ENCODE measurements around the gene ART1.
"Not testable (repeated sequence)": the region's sequence is repeated elsewhere in the genome, so short reads cannot be mapped to it uniquely, and the experiment has no call there.

ART1 gene

DNA sequence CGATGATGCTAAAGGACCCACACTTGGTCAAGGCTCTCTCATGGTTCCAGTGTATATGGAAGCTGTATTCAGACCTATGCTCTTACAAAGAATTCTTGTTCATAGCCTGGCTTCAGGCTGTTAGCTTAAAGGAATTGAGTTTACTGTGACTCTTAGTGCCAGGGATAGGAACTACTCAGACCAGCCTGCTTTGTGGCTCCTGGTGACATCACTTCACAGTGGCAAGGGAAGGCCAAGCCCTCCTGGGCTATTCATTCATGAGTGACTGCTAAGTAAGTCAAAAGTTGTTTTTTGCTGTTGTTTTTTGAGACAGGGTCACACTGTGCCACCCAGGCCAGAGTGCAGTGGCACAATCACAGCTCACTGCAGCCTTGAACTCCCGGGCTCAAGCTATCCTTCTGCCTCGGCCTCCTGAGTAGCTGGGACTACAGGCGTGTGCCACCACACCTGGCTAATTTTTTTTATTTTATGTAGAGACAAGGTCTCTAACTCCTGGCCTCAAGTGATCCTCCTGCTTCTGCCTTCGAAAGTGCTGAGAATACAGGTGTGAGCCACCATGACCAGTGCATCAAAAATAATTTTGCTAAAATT lies 12.8 kb upstream of the ART1 start:
- no peak for DNase-seq (ENCODE audit: low read depth in 1 of 2, low spot score in 1 of 2)

DNA sequence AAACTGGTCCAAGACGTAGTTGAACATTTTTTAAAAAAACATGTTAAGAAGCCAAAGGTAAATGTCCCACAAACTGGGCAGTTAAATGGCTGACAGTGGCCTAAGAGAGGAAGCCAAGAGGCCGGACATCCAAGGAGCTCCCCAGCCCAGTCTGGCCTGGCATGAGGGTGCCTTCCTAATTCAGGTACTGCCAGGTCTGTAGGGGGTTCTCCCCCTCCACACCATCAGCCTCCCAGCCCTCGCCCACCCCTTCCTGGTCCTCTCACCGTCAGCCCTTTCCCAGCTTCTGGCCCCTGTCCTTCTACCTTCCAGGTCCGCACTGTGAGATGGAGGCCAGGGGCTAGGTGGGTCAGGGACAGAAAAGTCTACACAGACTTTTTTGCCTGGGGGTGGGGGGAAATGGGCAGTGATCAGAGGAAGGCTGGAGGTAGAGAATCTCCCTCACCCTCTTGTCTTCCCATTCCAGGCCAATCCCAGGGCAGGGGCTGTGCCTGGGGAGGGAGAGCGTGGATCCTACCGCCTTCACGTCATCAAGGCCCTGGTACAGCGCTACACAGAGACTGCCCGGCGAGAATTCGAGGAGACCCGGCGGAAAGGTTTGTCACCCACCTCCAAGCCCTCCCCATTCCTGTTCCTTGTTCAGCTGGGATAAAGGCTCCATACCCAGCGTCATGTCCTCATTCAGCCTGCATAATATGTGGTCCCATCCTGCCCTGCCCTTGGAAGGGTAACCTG lies 9.1 kb upstream of the ART1 start:
- DNase-seq (ENCODE audit: low read depth in 1 of 2, low spot score in 1 of 2), result no peak

DNA sequence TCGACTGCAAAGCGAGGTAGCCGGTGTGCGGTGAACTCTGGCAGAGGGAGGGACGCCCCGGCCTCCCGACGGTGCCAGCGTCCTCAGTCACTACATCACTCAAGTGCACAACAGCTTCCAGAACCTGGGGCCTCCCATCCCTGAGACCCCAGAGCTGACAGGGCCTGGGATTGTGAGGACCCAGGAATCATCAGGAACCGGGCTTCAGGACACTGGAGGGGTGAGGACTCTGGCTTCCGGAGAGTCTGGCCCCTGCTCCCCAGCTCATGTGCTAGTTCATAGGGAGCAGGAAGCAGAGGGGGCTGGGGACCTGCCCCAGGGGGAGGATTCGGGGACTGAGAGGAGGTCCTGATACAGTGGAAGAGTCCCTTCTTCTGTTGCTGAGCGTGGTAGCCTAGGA lies 7.7 kb upstream of the ART1 start:
- DNase-seq (ENCODE audit: low read depth in 1 of 2, low spot score in 1 of 2), result no peak

DNA sequence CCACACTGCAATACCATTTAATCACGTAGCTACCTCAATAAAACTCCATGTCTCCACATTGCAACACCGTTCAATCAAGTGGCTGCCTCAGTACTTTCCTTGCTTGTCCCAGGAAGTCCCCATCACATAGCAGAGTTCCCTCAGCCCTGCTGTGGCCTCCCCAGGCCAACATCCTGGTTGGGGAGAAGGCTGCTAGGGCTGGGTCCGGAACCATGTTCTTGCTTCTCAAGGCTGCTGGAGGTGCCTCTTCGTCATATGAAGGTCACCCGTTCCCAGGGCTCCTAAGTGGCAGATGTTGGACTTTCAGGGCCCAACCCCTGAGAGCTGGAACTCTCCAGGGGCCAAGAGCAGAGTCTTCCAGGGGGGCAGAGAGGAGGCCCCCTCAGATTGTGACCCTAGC lies 6.4 kb upstream of the ART1 start:
- no peak for DNase-seq (ENCODE audit: low read depth in 1 of 2, low spot score in 1 of 2)

DNA sequence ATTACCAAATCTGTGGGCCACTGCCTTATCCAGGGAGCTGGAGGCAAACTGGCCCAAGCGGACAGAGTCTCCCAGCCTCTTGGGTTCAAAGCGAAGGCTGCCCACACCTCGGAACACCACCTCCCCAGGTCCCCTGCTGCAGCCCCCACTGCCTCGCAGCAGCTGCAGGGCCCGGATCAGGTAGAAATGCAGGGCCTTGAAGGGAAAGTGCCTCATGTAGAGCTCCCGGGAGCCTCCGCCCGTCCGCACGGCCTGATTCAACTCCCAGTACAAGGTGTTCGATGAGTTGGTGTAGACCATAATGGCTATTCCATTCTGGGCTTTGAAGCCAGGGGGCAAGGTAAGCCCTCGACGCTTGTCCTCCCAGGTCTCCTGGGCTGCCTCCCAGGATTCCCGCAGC lies 5.1 kb upstream of the ART1 start:
- no peak for DNase-seq (ENCODE audit: low read depth in 1 of 2, low spot score in 1 of 2)

DNA sequence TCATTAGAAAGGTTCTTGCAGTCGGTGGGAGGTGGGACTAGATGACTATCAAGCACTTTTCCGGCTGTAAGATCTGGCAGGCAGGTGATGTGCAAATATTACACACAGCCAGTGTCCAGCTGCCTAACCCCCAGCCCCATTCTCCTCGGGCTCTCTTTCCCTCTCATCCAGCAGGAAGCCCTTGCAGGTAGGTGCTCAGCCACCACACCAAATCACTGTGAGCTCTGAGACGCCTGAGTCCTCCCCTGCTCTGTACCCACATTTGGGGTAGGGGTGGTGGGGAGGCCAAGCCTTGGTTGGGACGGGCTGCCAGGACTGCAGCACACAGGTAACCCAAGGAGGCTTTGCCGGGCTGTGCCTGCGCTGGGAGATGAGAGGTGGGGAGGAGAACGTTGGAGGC lies 3.7 kb upstream of the ART1 start:
- no peak for DNase-seq (ENCODE audit: low read depth in 1 of 2, low spot score in 1 of 2)

DNA sequence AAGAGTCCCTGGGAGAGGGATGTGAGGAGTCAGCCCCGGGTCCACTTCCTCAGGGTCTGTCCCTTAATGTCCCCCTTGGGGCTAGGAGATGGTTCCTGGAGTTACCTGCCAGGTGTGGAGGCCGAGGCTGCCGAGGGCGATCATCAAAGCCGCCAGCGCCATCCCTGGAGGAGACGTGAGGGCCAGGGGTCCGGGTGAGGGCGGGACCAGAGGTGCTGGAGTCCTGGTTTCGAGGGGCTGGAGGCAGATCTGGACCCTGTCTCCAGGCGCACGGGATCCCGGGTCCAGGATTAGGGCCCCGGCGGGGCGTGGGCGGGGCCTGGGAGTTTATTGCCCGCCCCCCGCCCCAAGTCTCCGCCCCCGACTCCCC lies 3.2 kb upstream of the ART1 start, which contains the start of gene ART5:
TSS of gene ART5 (minus strand) at position 292 of the 370 bp plus-strand sequence. CDS start at position 162, 130 bp downstream.
- DNase-seq (ENCODE audit: low read depth in 1 of 2, low spot score in 1 of 2), result no peak

DNA sequence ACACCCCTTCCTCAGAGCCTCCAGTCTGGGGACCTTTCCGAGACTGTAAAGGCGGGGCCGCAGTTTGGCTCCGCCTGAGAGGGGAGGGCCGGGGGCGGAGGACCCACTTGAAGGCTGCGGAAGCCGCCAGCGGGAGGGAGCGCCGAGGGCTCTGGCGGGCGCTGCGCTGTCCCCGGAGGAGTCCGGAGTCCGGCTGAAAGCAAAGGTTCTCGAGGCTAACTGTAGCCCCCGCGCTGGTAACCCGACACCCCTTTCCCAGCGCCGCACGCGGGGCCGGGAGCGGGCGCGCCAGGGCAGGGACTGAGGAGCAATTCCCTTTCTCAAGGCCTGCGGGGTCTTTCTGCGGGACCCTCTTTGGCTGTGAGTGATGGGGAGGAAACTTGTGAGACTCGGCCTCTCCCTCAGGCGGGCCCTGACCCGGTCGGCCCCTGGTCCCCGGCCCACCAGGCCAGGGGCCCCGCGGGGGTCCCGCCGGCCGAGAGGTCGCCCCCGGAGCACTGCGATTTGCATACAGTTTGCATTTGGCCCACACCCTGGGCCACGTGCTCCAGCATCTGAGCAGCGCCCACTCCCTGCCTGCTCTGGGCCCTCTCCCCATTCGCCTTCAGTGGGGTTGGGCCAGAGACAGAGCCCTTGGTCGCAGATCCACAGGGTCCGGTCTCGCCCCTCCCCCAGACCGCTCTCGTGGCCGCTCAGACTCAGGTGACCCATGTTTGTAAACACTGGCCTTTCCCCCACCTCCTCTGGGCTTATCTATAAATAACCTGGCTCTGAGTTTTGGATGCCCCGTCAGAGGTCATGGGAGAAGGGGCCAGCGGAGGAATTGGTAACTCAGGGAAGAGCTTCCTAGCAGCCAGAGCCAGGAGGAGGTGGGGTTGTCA lies 2.6 kb upstream of the ART1 start:
- peak; percentile 53 to 55 for DNase-seq (ENCODE audit: low read depth in 1 of 2, low spot score in 1 of 2)

DNA sequence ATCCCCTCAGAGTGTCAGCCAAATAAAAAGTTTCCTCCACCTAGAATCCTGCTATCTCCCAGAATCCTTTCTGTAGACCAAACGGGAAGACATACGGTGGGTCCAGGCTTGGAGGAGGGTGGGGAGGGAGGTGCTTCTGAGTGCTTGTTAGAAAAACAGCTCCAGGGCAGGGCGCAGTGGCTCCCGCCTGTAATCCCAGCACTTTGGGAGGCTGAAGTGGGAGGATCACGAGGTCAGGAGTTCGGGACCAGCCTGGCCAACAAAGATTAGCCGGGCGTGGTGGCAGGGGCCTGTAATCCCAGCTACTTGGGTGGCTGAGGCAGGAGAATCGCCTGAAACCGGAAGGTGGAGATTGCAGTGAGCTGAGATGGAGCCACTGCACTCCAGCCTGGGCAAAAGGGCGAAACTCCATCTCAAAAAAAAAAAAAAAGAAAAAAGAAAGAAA lies 1.8 kb upstream of the ART1 start:
- DNase-seq (ENCODE audit: low read depth in 1 of 2, low spot score in 1 of 2), result not testable (repeated sequence)

DNA sequence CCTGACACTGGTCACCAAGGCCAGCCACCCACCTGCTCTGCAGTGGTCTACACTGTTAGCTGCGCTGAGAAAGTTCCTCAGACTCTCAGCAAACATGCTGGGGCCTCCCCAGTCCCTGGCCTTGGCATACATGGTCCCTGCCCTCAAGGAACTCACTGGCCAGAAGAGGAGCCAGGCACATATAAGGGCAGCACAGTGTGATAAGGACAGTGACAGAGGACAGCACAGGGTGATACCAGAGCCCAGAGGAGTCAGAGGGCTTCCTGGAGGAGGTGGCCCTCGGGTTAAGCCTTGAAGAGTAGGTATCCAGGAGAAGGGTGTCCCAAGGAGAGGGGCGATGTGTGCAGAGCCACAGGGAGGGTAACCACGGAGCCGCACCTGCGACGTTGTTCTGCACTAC lies 624 bp downstream of the ART1 start:
- DNase-seq (ENCODE audit: low read depth in 1 of 2, low spot score in 1 of 2), result no peak

DNA sequence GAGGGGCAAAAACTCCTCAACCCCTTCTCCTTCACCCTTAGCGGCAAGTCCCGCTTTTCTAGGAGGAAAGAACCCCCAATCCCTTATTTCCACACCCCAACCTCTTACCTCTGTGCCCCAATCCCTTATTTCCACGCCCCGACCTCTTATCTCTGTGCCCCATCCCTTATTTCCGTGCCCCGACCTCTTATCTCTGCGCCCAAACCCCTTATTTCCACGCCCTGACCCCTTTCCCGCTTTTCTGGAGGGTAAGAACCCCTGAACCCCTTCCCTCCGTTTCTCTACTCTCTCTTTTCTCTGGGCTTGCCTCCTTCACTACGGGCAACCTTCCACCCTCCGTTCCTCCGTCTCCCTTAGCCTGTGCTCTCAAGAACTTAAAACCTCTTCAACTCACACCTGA lies 3.9 kb downstream of the ART1 start:
- not testable (repeated sequence) for DNase-seq (ENCODE audit: low read depth in 1 of 2, low spot score in 1 of 2)

DNA sequence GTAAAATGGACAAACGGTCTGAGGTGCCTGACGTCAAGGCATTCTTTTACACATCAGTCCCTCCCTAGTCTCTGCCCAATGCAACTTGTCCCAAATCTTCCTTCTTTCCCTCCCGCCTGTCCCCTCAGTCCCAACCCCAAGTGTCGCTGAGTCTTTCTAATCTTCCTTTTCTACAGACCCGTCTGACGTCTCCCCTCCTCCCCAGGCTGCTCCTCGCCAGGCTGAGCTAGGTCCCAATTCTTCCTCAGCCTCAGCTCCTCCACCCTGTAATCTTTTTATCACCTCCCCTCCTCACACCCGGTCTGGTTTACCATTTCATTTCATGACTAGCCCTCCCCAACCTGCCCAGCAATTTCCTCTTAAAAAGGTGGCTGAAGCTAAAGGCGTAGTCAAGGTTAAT lies 4.4 kb downstream of the ART1 start:
- not testable (repeated sequence) for DNase-seq (ENCODE audit: low read depth in 1 of 2, low spot score in 1 of 2)

DNA sequence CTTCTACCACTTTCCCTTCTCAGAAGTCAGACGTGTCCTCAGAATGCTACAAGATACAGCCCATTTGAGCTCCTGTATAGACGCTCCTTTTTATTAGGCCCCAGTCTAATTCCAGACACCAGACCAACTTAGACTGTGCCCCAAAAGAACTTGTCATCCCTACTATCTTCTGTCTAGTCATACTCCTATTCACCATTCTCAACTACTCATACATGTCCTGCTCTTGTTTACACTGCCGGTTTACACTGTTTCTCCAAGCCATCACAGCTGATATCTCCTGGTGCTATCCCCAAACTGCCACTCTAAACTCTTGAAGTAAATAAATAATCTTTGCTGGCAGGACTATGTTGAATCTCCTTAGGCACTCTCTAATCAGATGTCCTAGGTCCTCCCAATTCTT lies 7.6 kb downstream of the ART1 start:
- not testable (repeated sequence) for DNase-seq (ENCODE audit: low read depth in 1 of 2, low spot score in 1 of 2)

DNA sequence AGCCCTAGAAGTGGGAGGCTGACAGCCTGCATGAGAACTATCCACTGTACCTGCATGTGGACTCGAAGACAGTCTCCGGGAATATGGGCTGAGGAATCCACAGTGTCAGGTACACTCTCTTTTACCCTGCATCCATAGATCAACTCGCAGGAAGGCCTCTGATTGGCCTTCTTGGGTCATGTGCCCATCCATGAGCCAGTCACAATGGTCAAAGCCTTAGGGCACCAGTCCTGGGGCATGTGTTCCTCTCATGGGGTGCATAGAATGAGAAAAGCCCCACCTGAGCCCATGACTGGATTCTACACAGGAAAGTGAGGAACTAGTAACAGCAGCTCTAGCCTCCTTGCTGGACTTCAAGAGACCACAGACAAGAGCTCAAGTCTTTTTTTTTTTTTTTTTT lies 10.6 kb downstream of the ART1 start:
- no peak for DNase-seq (ENCODE audit: low read depth in 1 of 2, low spot score in 1 of 2)

DNA sequence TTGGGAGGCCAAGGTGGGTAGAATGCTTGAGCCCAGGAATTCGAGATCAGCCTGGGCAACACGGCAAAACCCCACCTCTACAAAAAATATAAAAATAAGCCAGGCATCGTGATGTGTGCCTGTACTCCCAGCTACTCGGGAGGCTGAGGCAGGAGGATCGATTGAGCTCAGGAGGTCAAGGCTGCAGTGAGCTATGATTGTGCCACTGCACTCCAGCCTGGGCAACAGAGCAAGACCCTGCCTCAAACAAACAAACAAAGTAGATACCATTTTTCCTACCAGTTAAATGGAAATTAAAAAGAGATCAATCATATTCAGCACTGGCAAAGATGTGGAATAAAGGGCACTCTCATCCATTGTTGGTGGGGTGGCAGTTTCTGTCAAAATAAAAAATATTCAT lies 12.4 kb downstream of the ART1 start:
- not testable (repeated sequence) for DNase-seq (ENCODE audit: low read depth in 1 of 2, low spot score in 1 of 2)

DNA sequence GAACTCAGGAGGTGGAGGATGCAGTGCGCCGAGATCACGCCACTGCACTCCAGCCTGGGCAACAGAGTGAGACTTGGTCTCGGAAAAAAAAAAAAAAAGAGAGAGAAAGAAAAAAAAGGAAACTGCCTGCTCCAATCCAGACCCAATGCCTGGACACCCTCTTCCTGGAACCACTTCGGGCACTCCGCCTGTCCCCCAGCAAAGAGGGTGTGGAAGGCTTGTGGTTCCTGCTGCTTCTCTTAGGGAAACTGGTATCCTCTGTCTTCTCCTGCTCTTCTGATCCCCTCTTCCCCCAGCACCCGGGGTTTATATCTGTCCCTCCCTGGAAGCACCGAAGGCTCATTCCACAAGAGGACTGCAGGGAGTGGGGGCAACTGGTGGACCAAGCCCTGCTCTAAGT lies 13.3 kb downstream of the ART1 start:
- no peak for DNase-seq (ENCODE audit: low read depth in 1 of 2, low spot score in 1 of 2)

DNA sequence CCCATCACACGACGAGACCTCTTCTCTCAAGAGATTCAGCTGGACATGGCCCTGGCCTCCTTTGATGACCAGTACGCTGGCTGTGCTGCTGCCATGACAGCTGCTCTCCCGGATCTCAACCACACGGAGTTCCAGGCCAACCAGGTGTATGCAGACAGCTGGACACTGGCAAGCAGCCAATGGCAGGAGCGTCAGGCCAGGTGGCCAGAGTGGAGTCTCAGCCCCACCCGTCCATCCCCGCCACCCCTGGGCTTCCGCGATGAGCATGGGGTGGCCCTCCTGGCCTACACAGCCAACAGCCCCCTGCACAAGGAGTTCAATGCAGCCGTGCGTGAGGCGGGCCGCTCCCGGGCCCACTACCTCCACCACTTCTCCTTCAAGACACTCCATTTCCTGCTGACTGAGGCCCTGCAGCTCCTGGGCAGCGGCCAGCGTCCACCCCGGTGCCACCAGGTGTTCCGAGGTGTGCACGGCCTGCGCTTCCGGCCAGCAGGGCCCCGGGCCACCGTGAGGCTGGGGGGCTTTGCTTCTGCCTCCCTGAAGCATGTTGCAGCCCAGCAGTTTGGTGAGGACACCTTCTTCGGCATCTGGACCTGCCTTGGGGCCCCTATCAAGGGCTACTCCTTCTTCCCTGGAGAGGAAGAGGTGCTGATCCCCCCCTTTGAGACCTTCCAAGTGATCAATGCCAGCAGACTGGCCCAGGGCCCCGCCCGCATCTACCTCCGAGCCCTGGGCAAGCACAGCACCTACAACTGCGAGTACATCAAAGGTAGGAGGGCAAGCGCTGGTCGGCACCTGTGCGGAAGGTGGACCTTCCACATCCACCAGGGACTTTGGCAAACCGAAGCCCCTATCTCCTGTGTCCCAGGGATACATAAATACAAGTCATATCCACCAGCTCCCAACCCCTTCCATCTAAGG lies 14.9 kb downstream of the ART1 start:
- DNase-seq (ENCODE audit: low read depth in 1 of 2, low spot score in 1 of 2), result no peak

DNA sequence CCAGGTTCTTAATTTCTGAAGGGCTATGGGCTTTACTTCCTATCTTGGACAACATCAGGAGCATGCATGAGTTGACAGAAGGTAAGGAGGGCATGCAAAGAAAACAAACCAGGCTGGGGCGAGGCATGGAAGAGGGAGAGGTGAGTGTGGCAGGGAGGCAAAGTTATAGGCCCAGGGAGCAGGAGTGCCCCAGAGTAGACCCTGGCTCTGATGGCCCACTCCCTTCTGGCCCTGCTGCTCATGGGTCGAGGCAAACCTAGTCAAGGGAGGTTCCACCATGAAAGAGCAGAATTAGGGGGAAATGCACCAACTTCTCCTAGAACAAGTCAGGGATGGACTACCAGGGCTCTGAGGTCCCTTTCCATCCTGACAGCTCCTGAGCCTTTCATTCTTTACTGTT lies 16.0 kb downstream of the ART1 start:
- no peak for DNase-seq (ENCODE audit: low read depth in 1 of 2, low spot score in 1 of 2)

DNA sequence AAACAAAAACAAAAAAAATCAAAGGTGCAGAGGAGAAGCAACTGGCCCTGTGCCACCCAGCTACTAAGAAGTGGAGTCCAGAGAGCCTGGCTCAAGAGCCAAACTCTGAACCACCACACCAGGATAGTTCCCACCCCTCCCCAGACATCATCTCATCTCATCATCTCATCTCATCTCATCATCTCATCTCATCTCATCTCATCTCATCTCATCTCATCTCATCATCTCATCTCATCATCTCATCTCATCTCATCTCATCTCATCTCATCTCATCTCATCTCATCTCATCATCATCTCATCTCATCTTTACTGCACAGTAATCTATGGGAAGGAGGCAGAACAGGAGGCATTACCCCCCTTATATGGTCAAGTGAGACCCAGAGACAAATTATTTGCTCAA lies 17.9 kb downstream of the ART1 start:
- DNase-seq (ENCODE audit: low read depth in 1 of 2, low spot score in 1 of 2), result no peak

DNA sequence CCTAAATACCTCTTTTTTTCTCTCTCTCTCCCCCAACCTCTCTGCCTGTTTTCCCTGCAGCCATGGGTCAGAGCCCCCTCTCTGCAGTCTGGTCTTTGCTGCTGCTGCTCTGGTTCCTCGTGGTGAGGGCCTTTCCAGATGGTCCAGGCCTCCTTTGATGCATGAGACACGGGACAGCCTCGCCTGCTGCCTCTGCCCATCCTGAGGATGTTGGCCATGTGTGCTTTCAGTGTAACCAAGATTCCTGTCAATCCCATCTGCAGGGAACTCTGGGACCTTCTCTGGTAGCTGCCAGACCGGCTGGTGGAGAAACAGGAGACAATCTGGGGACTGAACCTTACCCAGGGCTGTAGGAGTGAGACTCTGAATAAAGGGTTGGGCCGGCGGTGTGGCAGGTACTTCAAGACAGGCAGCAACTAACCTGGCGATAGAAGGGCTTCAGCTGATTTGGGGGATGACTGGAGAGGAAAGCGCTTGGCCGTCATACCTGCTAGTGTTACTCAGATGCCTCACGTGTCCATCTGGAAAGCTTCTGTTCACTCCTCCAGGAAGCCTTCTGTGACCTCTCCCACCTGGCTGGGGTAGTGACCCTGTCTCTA lies 19.2 kb downstream of the ART1 start:
- DNase-seq (ENCODE audit: low read depth in 1 of 2, low spot score in 1 of 2), result no peak
